HG03520 (cell line): ENCODE data around the gene TMEM117.
"Not testable (repeated sequence)": the region's sequence is repeated elsewhere in the genome, so short reads cannot be mapped to it uniquely, and the experiment has no call there.

ENCODE experiments used
- ATAC-seq: cut with Tn5 transposase; IDR thresholded peaks from one replicate; pipeline ENCODE4 v1.9.1; 2021; ENCODE audit warnings: mild to moderate bottlenecking, moderate library complexity; ENCODE audit not compliant: unreplicated experiment

Gene TMEM117

GRCh38 chr12:44015333-44015941 is 179.6 kb downstream of the TMEM117 start:
- peak; percentile 66 for ATAC-seq

- ATAC-seq: no peak
These were observed 181.3 kb downstream of the TMEM117 start for GRCh38 chr12:44017216-44017615.

- ATAC-seq: no peak
These were observed 183.2 kb downstream of the TMEM117 start for GRCh38 chr12:44019118-44019517.

DNA sequence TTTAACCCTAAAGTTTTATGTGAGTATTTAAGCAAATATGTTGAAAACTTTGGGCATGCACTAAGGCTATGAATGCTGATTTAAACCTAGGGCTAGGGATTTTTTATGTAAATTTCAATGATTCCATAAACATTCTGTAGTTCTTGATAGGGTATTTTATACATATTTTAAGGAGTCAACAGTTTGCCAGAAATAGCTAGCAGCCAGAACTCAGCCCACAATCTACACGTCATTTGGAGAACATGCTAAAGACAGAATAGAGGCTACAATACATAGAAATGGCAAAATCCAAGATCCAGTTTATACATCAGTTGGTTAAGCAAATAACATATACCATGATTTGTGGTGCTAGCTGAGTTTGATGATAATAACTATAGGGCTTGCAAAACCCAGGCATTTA is 184.7 kb downstream of the TMEM117 start:
- no peak for ATAC-seq

DNA sequence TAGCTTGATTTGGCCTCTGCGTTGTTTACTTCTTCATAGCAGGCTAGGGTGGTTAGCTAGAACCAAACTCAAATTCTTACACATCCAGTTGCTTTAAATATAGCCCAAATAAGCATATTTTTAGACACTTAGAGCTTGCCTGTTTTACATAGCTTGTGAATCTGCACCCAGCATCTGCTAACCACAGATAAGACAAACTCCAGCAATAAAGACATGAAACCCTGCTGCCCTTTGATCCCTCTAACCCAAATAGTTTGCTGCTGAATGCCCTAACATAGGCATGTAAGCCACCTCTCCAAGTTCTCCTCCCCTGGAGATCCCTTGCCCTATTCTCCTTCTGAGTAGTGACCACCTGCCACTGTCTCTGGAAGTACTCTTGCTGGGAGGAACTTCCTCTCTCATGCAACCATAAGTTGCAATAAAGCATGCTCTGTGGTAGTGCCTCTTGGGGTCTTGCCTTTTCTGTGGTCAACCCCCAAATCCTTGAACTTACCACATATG is 185.6 kb downstream of the TMEM117 start:
- ATAC-seq: peak; percentile 82

DNA sequence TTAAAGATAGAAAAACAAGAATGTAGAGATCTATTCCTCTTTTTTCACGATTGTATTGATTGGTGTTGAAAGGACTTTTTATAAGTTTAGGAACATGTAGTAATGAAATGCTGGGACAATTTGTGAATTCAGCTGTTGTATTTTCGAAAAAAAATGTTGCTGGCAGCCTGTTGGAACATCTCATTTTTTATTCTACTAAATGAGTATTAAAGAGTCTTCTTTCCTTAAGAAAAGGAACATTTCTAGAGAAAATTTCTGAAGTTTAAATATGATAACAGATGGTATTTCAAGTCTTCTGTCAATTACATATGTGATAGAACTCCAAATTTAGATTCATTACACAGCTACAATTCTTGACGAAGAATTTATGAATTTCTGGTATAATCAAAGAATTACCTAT is 189.6 kb downstream of the TMEM117 start:
- no peak for ATAC-seq

- ATAC-seq: no peak
These were observed 190.2 kb downstream of the TMEM117 start for GRCh38 chr12:44026046-44026445.

GRCh38 chr12:44026926-44027325 is 191.0 kb downstream of the TMEM117 start:
- ATAC-seq: not testable (repeated sequence)

- no peak for ATAC-seq
These were observed 193.3 kb downstream of the TMEM117 start for GRCh38 chr12:44029194-44029593.

GRCh38 chr12:44031472-44032185 is 195.7 kb downstream of the TMEM117 start:
- ATAC-seq: no peak

GRCh38 chr12:44034906-44035305 is 199.0 kb downstream of the TMEM117 start:
- ATAC-seq: no peak

- ATAC-seq: no peak
These were observed 201.1 kb downstream of the TMEM117 start for GRCh38 chr12:44036875-44037443.

- no peak for ATAC-seq
These were observed 202.5 kb downstream of the TMEM117 start for GRCh38 chr12:44038411-44038810.

- ATAC-seq: not testable (repeated sequence)
These were observed 208.6 kb downstream of the TMEM117 start for GRCh38 chr12:44044491-44044890.

- ATAC-seq: no peak
These were observed 211.0 kb downstream of the TMEM117 start for GRCh38 chr12:44046732-44047417.

- ATAC-seq: no peak
These were observed 216.7 kb downstream of the TMEM117 start for GRCh38 chr12:44052554-44052953.

DNA sequence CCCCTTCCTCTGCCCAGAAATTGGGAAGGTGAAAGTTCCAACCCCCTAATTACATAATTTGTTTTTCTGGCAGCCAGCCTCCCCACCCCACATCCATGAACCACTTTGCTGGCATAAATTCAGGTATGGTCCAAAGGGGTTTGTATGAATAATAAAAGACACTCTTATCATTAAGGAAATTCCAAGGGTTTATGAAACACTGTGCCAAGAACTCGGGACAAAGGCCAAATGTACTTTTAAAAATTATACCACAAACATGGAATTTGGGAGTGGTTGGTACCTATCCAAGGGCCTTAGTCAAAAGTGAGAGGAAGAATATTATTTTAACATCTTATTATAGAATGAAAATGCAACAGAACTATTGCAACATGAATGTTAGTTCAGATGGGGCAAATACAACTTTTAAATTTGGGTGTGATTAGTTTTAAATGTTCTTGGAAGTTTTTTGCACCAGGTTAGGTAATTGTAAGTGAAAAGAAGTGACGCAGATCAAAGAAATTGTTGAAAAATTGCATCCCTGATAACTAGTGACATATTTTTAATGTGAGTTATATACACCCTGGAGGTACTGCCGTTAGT is 217.8 kb downstream of the TMEM117 start:
- no peak for ATAC-seq

DNA sequence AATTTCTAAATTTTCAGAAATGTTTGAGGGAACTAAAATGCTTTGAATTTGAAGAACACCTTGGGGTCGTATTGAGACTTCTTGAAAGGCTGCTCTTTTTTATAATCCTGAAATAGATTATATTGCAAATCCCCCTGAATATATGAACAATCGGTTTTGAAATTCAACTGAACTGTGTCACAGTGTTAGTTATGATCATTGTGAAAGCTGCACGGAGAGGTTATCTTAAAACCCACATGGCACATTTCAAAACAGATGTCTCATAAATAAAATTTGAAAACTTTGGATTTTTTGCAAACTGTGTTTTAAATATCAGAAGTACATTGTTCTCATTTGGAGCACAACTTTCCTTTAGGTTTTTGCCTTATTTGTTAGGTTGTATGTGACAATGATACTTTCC is 218.4 kb downstream of the TMEM117 start:
- no peak for ATAC-seq

GRCh38 chr12:44058366-44058765 is 222.5 kb downstream of the TMEM117 start:
- no peak for ATAC-seq

GRCh38 chr12:44059476-44059875 is 223.6 kb downstream of the TMEM117 start:
- no peak for ATAC-seq

- ATAC-seq: no peak
These were observed 227.8 kb downstream of the TMEM117 start for GRCh38 chr12:44063671-44064070.
